Measurements from ENCODE around the gene ST14.
A peak's percentile ranks its signal among the peaks of the same experiment; 100 is the strongest.
"Not testable (repeated sequence)": the region's sequence is repeated elsewhere in the genome, so short reads cannot be mapped to it uniquely, and the experiment has no call there.

Gene ST14

GRCh38 chr11:130160498-130161155, 1.0 kb downstream of the ST14 start:
- intact Hi-C loops (cut with DNase I) = no loop called here
- peak in 3 of 10 donors; percentile 51 to 68 (median 67) for DNase-seq

GRCh38 chr11:130161441-130162145, 2.0 kb downstream of the ST14 start:
- no peak for DNase-seq
- intact Hi-C loops (cut with DNase I) = no loop called here

- intact Hi-C loops (cut with DNase I) = no loop called here
- peak in 3 of 10 donors; percentile 47 to 81 (median 53) for DNase-seq
Measured at GRCh38 chr11:130162733-130163132, 3.2 kb downstream of the ST14 start.

- peak in 2 of 10 donors; percentile 59 to 78 for DNase-seq
- intact Hi-C loops (cut with DNase I) = no loop called here
Measured at GRCh38 chr11:130163346-130164220, 4.0 kb downstream of the ST14 start.

- intact Hi-C loops (cut with DNase I) = no loop called here
- DNase-seq = peak in 1 of 10 donors; percentile 5
Measured at GRCh38 chr11:130164221-130164570, 4.6 kb downstream of the ST14 start.

GRCh38 chr11:130165601-130166456, 6.2 kb downstream of the ST14 start:
- peak in 2 of 10 donors; percentile 5 to 13 for DNase-seq
- intact Hi-C loops (cut with DNase I) = no loop called here

GRCh38 chr11:130166457-130166784, 6.8 kb downstream of the ST14 start:
- intact Hi-C loops (cut with DNase I) = no loop called here

GRCh38 chr11:130167146-130167545, 7.6 kb downstream of the ST14 start:
- intact Hi-C loops (cut with DNase I) = no loop called here
- no peak for DNase-seq

More at GRCh38 chr11:130166457-130166784, 6.8 kb downstream of the ST14 start:
- DNase-seq = peak in 2 of 10 donors; percentile 33 to 55

- peak in 1 of 10 donors; percentile 5 for DNase-seq
- intact Hi-C loops (cut with DNase I) = no loop called here
Measured at GRCh38 chr11:130168105-130168504, 8.5 kb downstream of the ST14 start.

GRCh38 chr11:130170345-130170744, 10.8 kb downstream of the ST14 start:
- peak in 2 of 10 donors; percentile 36 to 60 for DNase-seq
- intact Hi-C loops (cut with DNase I) = no loop called here

GRCh38 chr11:130171534-130171933, 12.0 kb downstream of the ST14 start:
- intact Hi-C loops (cut with DNase I) = no loop called here
- peak in 2 of 10 donors; percentile 1 to 14 for DNase-seq

GRCh38 chr11:130172001-130172400, 12.4 kb downstream of the ST14 start:
- peak in 2 of 10 donors; percentile 2 to 29 for DNase-seq
- intact Hi-C loops (cut with DNase I) = not testable (repeated sequence)

- peak in 2 of 10 donors; percentile 5 to 9 for DNase-seq
- intact Hi-C loops (cut with DNase I) = no loop called here
Measured at GRCh38 chr11:130174642-130175041, 15.1 kb downstream of the ST14 start.

- intact Hi-C loops (cut with DNase I) = no loop called here
- DNase-seq = peak in 2 of 10 donors; percentile 3 to 5
Measured at GRCh38 chr11:130175898-130176297, 16.3 kb downstream of the ST14 start.

- DNase-seq = peak in 2 of 10 donors; percentile 20 to 68
- intact Hi-C loops (cut with DNase I) = no loop called here
Measured at GRCh38 chr11:130177782-130178181, 18.2 kb downstream of the ST14 start.

GRCh38 chr11:130178441-130179339, 19.1 kb downstream of the ST14 start:
- DNase-seq = peak in 2 of 10 donors; percentile 49 to 72
- intact Hi-C loops (cut with DNase I) = no loop called here

- peak in 2 of 10 donors; percentile 62 to 74 for DNase-seq
- intact Hi-C loops (cut with DNase I) = no loop called here
Measured at GRCh38 chr11:130179396-130180306, 20.1 kb downstream of the ST14 start.

GRCh38 chr11:130180491-130180890, 20.9 kb downstream of the ST14 start:
- intact Hi-C loops (cut with DNase I) = no loop called here
- DNase-seq = peak in 1 of 10 donors; percentile 34

Data from posterior cingulate gyrus (tissue), 11 donors.